Measurements from ENCODE around the gene ERN1.
"Not testable (repeated sequence)": the region's sequence is repeated elsewhere in the genome, so short reads cannot be mapped to it uniquely, and the experiment has no call there.

The ERN1 gene

GRCh38 chr17:64125937-64126336 lies 4.0 kb downstream of the ERN1 start:
- no peak overlapping the region for H4K8ac ChIP-seq (ENCODE audit: low read depth, low read length)
- H3K4me2 ChIP-seq (ENCODE audit: insufficient read depth, low read length, poor library complexity, severe bottlenecking), result no peak overlapping the region
- peaks cover 0 to 2% of the 10 kb centered on the region in 2 donors for H3K9me3 ChIP-seq (replicated peaks in 1 of 2; ENCODE audit: control insufficient read depth in 2 of 2, insufficient read depth in 1 of 2, low read depth in 1 of 2, low read length in 2 of 2)
- no peak overlapping the region for H2BK15ac ChIP-seq (ENCODE audit: low read length)
- peaks cover 0 to 10% (median 4%) of the 10 kb centered on the region in 3 experiments for H3K27me3 ChIP-seq (ENCODE audit: control insufficient read depth in 3 of 3, insufficient read depth in 3 of 3, low read depth in 1 of 3, low read length in 3 of 3)
- no peak overlapping the region for H3K14ac ChIP-seq (ENCODE audit: low read length)
- H3K9ac ChIP-seq (ENCODE audit: low read depth, low read length, poor library complexity), result no peak overlapping the region
- H3K23ac ChIP-seq (ENCODE audit: low read depth, low read length, poor library complexity), result no peak overlapping the region
- no peak overlapping the region for H2AK5ac ChIP-seq (ENCODE audit: low read depth, low read length)
- H2BK5ac ChIP-seq (ENCODE audit: low read length), result no peak overlapping the region
- H3K4me3 ChIP-seq (ENCODE audit: low read length in 2 of 2), result no peak overlapping the region
- H3K27ac ChIP-seq (replicated peaks; ENCODE audit: low read length), result no peak overlapping the region
- H3K18ac ChIP-seq (ENCODE audit: low read length), result no peak overlapping the region
- no peak for DNase-seq (ENCODE audit: low spot score)
- WGBS, 2 donors (ENCODE audit: extremely low coverage in 2 of 2, insufficient read length in 2 of 2, insufficient replicate concordance in 1 of 2), result no CpG with 5 or more reads among the region's 3 CpGs
- no peak overlapping the region for H2BK12ac ChIP-seq (ENCODE audit: low read length)
- H2BK120ac ChIP-seq (ENCODE audit: low read depth, low read length), result no peak overlapping the region
- H4K91ac ChIP-seq (ENCODE audit: low read depth, low read length, poor library complexity), result no peak overlapping the region
- H3K79me1 ChIP-seq (ENCODE audit: low read depth, low read length), result no peaks in the 10 kb centered on the region
- H3K4me1 ChIP-seq (ENCODE audit: control insufficient read depth in 2 of 2, insufficient read depth in 1 of 2, low read depth in 1 of 2, low read length in 2 of 2), result peaks cover 4 to 6% of the 10 kb centered on the region in 2 donors
- H3K36me3 ChIP-seq (replicated peaks in 1 of 2; ENCODE audit: control insufficient read depth in 2 of 2, insufficient read depth in 2 of 2, low read length in 2 of 2), result no peaks in the 10 kb centered on the region
- H3K4ac ChIP-seq (ENCODE audit: low read length), result no peak overlapping the region
- no peak overlapping the region for H2AFZ ChIP-seq (ENCODE audit: low read length)

- no peak overlapping the region for H2AFZ ChIP-seq (ENCODE audit: low read length)
- H4K8ac ChIP-seq (ENCODE audit: low read depth, low read length), result no peak overlapping the region
- no peak overlapping the region for H2AK5ac ChIP-seq (ENCODE audit: low read depth, low read length)
- no peak overlapping the region for H3K14ac ChIP-seq (ENCODE audit: low read length)
- H3K27ac ChIP-seq (replicated peaks; ENCODE audit: low read length), result no peak overlapping the region
- no peak overlapping the region for H3K9ac ChIP-seq (ENCODE audit: low read depth, low read length, poor library complexity)
- peaks cover 2 to 9% of the 10 kb centered on the region in 2 donors for H3K4me1 ChIP-seq (ENCODE audit: control insufficient read depth in 2 of 2, insufficient read depth in 1 of 2, low read depth in 1 of 2, low read length in 2 of 2)
- H3K36me3 ChIP-seq (replicated peaks in 1 of 2; ENCODE audit: control insufficient read depth in 2 of 2, insufficient read depth in 2 of 2, low read length in 2 of 2), result no peaks in the 10 kb centered on the region
- DNase-seq (ENCODE audit: low spot score), result no peak
- no peak overlapping the region for H3K4me3 ChIP-seq (ENCODE audit: low read length in 2 of 2)
- no peaks in the 10 kb centered on the region for H3K79me1 ChIP-seq (ENCODE audit: low read depth, low read length)
- H3K4me2 ChIP-seq (ENCODE audit: insufficient read depth, low read length, poor library complexity, severe bottlenecking), result no peak overlapping the region
- no peak overlapping the region for H2BK15ac ChIP-seq (ENCODE audit: low read length)
- H3K9me3 ChIP-seq (replicated peaks in 1 of 2; ENCODE audit: control insufficient read depth in 2 of 2, insufficient read depth in 1 of 2, low read depth in 1 of 2, low read length in 2 of 2), result no peaks in the 10 kb centered on the region
- H2BK12ac ChIP-seq (ENCODE audit: low read length), result no peak overlapping the region
- H3K23ac ChIP-seq (ENCODE audit: low read depth, low read length, poor library complexity), result no peak overlapping the region
- no peak overlapping the region for H3K4ac ChIP-seq (ENCODE audit: low read length)
- H3K18ac ChIP-seq (ENCODE audit: low read length), result no peak overlapping the region
- no CpG with 5 or more reads among the region's 3 CpGs for WGBS, 2 donors (ENCODE audit: extremely low coverage in 2 of 2, insufficient read length in 2 of 2, insufficient replicate concordance in 1 of 2)
- H4K91ac ChIP-seq (ENCODE audit: low read depth, low read length, poor library complexity), result no peak overlapping the region
- H2BK5ac ChIP-seq (ENCODE audit: low read length), result no peak overlapping the region
- peaks cover 0 to 6% (median 0%) of the 10 kb centered on the region in 3 experiments for H3K27me3 ChIP-seq (ENCODE audit: control insufficient read depth in 3 of 3, insufficient read depth in 3 of 3, low read depth in 1 of 3, low read length in 3 of 3)
- H2BK120ac ChIP-seq (ENCODE audit: low read depth, low read length), result no peak overlapping the region
Measured at GRCh38 chr17:64124609-64125008, 5.3 kb downstream of the ERN1 start.

- no peak overlapping the region for H2BK120ac ChIP-seq (ENCODE audit: low read depth, low read length)
- H2BK5ac ChIP-seq (ENCODE audit: low read length), result no peak overlapping the region
- no peak overlapping the region for H2BK15ac ChIP-seq (ENCODE audit: low read length)
- no peaks in the 10 kb centered on the region for H3K27me3 ChIP-seq (ENCODE audit: control insufficient read depth in 3 of 3, insufficient read depth in 3 of 3, low read depth in 1 of 3, low read length in 3 of 3)
- no peak overlapping the region for H4K91ac ChIP-seq (ENCODE audit: low read depth, low read length, poor library complexity)
- H3K4me1 ChIP-seq (ENCODE audit: control insufficient read depth in 2 of 2, insufficient read depth in 1 of 2, low read depth in 1 of 2, low read length in 2 of 2), result peaks cover 0 to 3% of the 10 kb centered on the region in 2 donors
- no peak overlapping the region for H2BK12ac ChIP-seq (ENCODE audit: low read length)
- DNase-seq (ENCODE audit: low spot score), result no peak
- no peaks in the 10 kb centered on the region for H3K36me3 ChIP-seq (replicated peaks in 1 of 2; ENCODE audit: control insufficient read depth in 2 of 2, insufficient read depth in 2 of 2, low read length in 2 of 2)
- H3K4ac ChIP-seq (ENCODE audit: low read length), result no peak overlapping the region
- no peak overlapping the region for H3K4me2 ChIP-seq (ENCODE audit: insufficient read depth, low read length, poor library complexity, severe bottlenecking)
- H2AK5ac ChIP-seq (ENCODE audit: low read depth, low read length), result no peak overlapping the region
- H3K9me3 ChIP-seq (replicated peaks in 1 of 2; ENCODE audit: control insufficient read depth in 2 of 2, insufficient read depth in 1 of 2, low read depth in 1 of 2, low read length in 2 of 2), result no peaks in the 10 kb centered on the region
- no peaks in the 10 kb centered on the region for H3K79me1 ChIP-seq (ENCODE audit: low read depth, low read length)
- H3K18ac ChIP-seq (ENCODE audit: low read length), result no peak overlapping the region
- H3K27ac ChIP-seq (replicated peaks; ENCODE audit: low read length), result no peak overlapping the region
- no peak overlapping the region for H4K8ac ChIP-seq (ENCODE audit: low read depth, low read length)
- H3K9ac ChIP-seq (ENCODE audit: low read depth, low read length, poor library complexity), result no peak overlapping the region
- no peak overlapping the region for H2AFZ ChIP-seq (ENCODE audit: low read length)
- H3K4me3 ChIP-seq (ENCODE audit: low read length in 2 of 2), result no peak overlapping the region
- WGBS, 2 donors (ENCODE audit: extremely low coverage in 2 of 2, insufficient read length in 2 of 2, insufficient replicate concordance in 1 of 2), result no CpG with 5 or more reads among the region's 4 CpGs
- no peak overlapping the region for H3K23ac ChIP-seq (ENCODE audit: low read depth, low read length, poor library complexity)
- no peak overlapping the region for H3K14ac ChIP-seq (ENCODE audit: low read length)
Measured at GRCh38 chr17:64123114-64123513, 6.8 kb downstream of the ERN1 start.

GRCh38 chr17:64120972-64121786 lies 8.8 kb downstream of the ERN1 start:
- not testable (repeated sequence) for H3K18ac ChIP-seq (ENCODE audit: low read length); H4K91ac ChIP-seq (ENCODE audit: low read depth, low read length, poor library complexity); H3K4me1 ChIP-seq (ENCODE audit: control insufficient read depth in 2 of 2, insufficient read depth in 1 of 2, low read depth in 1 of 2, low read length in 2 of 2); DNase-seq (ENCODE audit: low spot score); H2BK120ac ChIP-seq (ENCODE audit: low read depth, low read length); H3K14ac ChIP-seq (ENCODE audit: low read length); H3K27me3 ChIP-seq (ENCODE audit: control insufficient read depth in 3 of 3, insufficient read depth in 3 of 3, low read depth in 1 of 3, low read length in 3 of 3); H3K9me3 ChIP-seq (replicated peaks in 1 of 2; ENCODE audit: control insufficient read depth in 2 of 2, insufficient read depth in 1 of 2, low read depth in 1 of 2, low read length in 2 of 2); H3K4me2 ChIP-seq (ENCODE audit: insufficient read depth, low read length, poor library complexity, severe bottlenecking); H3K4me3 ChIP-seq (ENCODE audit: low read length in 2 of 2); H3K79me1 ChIP-seq (ENCODE audit: low read depth, low read length); H2BK15ac ChIP-seq (ENCODE audit: low read length); H3K4ac ChIP-seq (ENCODE audit: low read length); H2AFZ ChIP-seq (ENCODE audit: low read length); H3K27ac ChIP-seq (replicated peaks; ENCODE audit: low read length); H3K9ac ChIP-seq (ENCODE audit: low read depth, low read length, poor library complexity); H2AK5ac ChIP-seq (ENCODE audit: low read depth, low read length); H2BK12ac ChIP-seq (ENCODE audit: low read length); H3K36me3 ChIP-seq (replicated peaks in 1 of 2; ENCODE audit: control insufficient read depth in 2 of 2, insufficient read depth in 2 of 2, low read length in 2 of 2); H4K8ac ChIP-seq (ENCODE audit: low read depth, low read length); H2BK5ac ChIP-seq (ENCODE audit: low read length); H3K23ac ChIP-seq (ENCODE audit: low read depth, low read length, poor library complexity)
- WGBS, 2 donors (ENCODE audit: extremely low coverage in 2 of 2, insufficient read length in 2 of 2, insufficient replicate concordance in 1 of 2), result no CpG with 5 or more reads among the region's 13 CpGs
